Measurements from ENCODE around the gene ECE2.

GRCh38 chr3:184327171-184327570 is 51.3 kb downstream of the ECE2 start:
- TF ChIP-seq, protein P1, sequence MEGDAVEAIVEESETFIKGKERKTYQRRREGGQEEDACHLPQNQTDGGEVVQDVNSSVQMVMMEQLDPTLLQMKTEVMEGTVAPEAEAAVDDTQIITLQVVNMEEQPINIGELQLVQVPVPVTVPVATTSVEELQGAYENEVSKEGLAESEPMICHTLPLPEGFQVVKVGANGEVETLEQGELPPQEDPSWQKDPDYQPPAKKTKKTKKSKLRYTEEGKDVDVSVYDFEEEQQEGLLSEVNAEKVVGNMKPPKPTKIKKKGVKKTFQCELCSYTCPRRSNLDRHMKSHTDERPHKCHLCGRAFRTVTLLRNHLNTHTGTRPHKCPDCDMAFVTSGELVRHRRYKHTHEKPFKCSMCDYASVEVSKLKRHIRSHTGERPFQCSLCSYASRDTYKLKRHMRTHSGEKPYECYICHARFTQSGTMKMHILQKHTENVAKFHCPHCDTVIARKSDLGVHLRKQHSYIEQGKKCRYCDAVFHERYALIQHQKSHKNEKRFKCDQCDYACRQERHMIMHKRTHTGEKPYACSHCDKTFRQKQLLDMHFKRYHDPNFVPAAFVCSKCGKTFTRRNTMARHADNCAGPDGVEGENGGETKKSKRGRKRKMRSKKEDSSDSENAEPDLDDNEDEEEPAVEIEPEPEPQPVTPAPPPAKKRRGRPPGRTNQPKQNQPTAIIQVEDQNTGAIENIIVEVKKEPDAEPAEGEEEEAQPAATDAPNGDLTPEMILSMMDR (IDR thresholded peaks at IDR 0.05) = no peak
- TF ChIP-seq, protein P2, sequence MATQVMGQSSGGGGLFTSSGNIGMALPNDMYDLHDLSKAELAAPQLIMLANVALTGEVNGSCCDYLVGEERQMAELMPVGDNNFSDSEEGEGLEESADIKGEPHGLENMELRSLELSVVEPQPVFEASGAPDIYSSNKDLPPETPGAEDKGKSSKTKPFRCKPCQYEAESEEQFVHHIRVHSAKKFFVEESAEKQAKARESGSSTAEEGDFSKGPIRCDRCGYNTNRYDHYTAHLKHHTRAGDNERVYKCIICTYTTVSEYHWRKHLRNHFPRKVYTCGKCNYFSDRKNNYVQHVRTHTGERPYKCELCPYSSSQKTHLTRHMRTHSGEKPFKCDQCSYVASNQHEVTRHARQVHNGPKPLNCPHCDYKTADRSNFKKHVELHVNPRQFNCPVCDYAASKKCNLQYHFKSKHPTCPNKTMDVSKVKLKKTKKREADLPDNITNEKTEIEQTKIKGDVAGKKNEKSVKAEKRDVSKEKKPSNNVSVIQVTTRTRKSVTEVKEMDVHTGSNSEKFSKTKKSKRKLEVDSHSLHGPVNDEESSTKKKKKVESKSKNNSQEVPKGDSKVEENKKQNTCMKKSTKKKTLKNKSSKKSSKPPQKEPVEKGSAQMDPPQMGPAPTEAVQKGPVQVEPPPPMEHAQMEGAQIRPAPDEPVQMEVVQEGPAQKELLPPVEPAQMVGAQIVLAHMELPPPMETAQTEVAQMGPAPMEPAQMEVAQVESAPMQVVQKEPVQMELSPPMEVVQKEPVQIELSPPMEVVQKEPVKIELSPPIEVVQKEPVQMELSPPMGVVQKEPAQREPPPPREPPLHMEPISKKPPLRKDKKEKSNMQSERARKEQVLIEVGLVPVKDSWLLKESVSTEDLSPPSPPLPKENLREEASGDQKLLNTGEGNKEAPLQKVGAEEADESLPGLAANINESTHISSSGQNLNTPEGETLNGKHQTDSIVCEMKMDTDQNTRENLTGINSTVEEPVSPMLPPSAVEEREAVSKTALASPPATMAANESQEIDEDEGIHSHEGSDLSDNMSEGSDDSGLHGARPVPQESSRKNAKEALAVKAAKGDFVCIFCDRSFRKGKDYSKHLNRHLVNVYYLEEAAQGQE (IDR thresholded peaks at IDR 0.05; ENCODE audit: insufficient read depth in 1 of 2, low read depth in 2 of 2, low read length in 1 of 2) = no peak
- TF ChIP-seq POLR2AphosphoS5 (IDR thresholded peaks at IDR 0.05; ENCODE audit: low read depth, low read length) (no peak; the same call in 1 of the 2 replicates), SIN3A (IDR thresholded peaks at IDR 0.05; ENCODE audit: borderline replicate concordance, insufficient read depth, low read depth, low read length) (no peak), TCF7L2 (IDR thresholded peaks at IDR 0.05; ENCODE audit: low read depth, low read length) (no peak)
